HG02642 (cell line): Measurements from ENCODE around the gene HHLA2.

Experiments
- ATAC-seq: cut with Tn5 transposase; IDR thresholded peaks from one replicate; pipeline ENCODE4 v1.9.1; 2021; ENCODE audit warnings: mild to moderate bottlenecking; ENCODE audit not compliant: unreplicated experiment, poor library complexity

HHLA2 gene

DNA sequence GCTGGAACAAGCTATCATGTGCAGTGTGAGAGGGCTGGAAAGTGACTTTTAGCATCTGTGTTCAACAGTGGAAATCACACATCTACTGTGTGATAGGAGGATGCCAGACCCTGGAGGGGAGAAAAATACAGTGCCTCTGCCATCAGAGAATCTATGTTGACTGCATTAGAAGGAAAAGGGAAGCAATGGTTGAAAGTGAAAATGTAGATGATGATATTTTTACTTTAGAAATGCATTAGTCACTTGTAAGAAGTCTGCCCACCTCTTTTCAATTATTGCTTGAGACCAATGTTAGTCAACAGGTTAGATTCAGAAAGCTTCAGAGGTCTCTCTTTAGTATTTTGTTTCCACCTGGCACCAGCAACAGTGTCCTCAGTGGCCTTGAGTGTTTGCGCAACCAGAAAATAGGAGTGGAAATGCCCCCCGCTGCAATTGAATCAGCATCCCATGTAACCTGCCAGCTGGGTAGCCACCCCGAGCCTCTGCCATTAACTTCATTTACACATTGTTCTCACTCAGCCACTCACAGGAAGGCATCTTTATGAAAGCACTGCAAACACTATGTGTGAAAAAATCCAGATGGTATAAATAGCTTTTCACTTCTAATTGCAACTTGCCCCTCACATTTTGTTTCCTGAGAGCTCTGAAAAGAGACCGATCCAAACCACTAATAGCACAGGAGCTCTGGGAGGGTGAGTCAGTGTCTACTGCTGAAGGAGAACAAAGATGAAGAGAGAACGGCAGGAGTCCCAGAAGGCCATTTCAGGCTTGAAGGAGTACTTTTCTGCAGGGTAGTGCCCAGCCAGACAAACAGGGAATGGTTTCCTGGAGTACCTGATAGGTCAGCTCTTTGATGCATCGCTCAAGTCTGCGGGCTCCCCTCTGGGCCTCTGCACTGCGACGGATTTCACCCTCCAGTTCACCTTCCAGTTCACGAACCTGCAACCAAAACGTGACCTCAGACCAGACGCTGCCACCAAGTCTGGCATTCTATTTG lies 92.1 kb downstream of the HHLA2 start:
- ATAC-seq: peak; percentile 74

DNA sequence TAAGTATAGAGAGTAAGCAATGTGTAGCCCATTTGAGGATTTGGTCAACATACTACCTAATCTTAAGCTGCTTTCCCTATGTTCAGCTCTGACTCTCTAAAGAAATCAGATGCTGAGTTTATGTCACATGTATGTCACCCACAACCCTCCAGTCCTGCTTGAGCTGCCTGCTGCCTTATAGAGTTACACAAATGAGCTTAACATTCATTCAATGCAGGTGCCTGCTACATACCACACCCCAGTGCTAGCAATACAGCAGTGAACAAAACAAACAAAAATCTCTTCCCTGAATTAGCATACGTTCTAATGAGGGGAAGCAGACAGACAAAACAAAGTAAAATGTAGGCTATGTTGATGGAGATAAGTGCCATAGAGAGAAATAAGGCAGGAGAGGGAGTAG lies 93.0 kb downstream of the HHLA2 start:
- ATAC-seq: no peak

DNA sequence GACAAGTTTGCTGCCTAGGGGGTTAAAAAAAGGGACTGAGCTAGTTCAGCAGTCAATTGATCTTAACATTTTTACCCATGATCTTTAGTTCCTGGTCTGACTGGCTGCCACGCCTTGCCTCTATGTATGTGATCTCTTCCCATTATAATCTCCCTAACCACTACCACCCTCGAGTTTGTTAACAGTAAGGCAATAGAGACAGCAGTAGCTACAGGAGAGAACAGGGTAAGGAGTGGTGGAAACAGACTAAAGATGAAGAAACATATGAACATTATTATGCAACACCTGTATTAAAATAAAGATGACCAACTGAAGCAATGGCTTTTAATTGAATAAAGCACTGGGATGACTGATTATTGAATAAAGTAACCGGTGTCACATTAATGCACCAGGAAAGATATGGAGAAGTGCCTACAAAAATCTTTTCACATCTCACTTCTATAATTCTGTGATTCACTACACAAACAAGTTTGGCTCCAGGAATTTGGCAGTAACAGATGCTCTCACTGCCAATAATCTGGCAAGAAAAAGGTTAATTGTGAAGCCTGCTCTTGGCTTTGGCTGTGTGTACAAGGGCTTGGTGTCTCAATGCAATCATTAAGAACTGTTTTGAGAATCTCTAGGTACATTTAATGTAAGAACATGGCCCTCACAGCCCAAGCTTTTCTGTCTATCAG lies 95.7 kb downstream of the HHLA2 start:
- no peak for ATAC-seq

DNA sequence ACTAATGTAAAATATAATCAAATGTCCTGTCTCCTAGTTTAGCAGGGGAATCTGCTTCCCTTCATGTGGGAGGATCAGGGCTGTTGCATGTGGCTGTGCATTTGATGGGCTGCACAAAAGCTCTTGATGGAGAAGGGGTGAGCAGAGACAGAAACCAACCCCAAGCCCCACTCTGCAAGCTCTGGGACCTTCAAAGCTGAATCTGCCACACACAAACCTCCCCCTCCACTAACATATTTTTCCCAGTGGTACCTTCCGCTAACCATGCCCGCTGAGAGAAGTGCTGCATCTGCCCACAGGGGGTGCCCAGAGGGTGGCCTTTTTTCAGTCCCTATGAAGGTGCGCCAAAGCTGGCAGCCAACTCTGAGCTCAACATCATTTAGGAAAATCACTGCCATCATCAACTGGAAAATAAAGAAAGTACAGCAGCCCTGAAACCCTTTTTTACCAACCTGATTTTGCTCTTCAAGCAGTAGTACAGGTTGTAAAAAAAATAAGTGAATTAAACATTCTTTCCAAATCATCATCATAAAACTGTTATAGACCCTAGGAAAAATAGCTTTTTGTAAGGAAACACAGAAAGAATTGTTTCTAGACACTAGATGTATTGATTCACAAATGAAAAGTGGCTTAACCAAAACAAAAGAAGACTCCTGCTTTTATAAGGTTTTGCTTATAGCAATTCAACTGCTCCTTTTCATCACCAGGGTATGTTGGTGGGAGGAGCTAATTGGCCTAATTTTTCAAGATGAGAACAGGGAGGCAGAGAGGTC lies 97.0 kb downstream of the HHLA2 start:
- ATAC-seq: no peak

DNA sequence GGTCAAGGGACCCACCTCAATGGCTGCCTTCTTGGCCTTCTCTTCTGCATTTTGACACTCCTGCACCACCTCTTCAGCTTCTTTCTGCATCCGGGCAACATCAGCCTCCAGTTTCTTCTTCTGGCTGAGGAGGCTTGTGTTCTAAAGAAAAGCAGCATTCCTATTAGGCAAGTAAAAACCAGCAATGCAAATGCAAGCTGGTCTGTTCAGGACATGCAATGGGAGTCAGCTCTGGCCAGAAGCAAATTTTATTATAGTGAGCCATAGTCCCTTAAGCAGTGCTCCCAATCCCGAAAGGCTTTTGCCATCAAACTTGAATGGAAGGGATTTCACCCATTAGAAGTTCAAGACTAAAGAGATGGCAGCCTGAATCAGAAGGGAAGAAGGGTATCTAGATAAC lies 97.7 kb downstream of the HHLA2 start:
- ATAC-seq: no peak

- ATAC-seq: no peak
Observed at GRCh38 chr3:108394563-108394962, 98.2 kb downstream of the HHLA2 start.

DNA sequence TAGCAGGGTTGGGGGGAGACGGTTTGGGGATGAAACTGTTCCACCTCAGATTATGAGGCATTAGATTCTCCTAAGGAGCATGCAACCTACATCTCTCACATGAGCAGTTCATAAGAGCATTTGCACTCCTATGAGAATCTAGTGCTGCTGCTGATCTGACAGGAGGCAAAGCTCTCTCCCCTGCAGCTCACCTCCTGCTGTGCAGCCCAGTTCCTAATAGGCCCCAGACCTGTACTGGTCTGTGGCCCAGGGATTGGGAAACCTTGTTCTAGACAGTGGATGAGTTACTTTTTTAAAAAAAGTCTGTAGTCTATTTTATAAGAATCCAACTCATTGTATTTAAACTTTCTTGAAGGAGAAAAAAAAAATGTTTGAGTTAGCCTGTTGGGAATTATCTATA lies 100.0 kb downstream of the HHLA2 start:
- no peak for ATAC-seq

DNA sequence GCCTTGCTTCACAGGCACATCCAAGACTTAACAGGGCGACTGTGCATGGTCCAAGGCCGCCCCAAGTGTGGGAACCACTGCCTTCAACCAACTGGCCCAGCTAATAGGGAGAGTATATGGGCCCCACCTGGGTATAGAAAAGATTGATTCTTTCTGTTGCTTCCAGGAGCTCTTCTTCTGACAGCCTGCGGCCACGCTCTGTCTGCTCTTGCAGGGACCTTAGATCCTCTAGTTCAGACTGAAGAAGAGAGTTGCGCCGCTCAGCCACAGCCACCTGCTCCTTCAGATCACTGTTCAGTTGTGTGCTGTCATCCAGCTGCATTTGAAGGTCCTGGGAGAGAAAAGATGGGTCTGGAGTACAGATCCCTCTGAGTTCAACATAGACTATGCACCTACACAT lies 102.2 kb downstream of the HHLA2 start:
- no peak for ATAC-seq

GRCh38 chr3:108401836-108402235 lies 105.5 kb downstream of the HHLA2 start:
- ATAC-seq: no peak

- no peak for ATAC-seq
Observed at GRCh38 chr3:108403198-108403597, 106.8 kb downstream of the HHLA2 start.

- no peak for ATAC-seq
Observed at GRCh38 chr3:108403686-108404345, 107.5 kb downstream of the HHLA2 start.

DNA sequence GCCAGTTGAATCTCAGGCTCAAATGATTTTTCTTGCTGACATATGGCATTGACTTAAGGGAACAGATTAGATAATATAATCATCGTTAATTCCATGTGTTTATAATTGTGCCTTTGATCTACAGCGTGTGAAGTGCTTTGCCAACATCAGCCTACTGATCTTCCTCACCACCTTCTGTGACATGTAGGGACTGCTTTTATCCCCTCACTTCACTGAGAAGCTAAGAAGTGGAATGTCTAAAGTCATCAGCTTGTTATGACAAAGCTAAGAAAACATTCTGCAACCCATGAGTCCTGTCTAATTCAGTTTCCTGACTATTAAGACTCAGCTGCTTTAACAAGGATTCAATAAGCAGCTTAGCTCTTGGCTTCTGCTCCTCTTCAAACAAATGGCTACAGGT lies 108.0 kb downstream of the HHLA2 start:
- ATAC-seq: no peak

- ATAC-seq: peak; percentile 18
Observed at GRCh38 chr3:108406063-108406660, 109.8 kb downstream of the HHLA2 start.

- ATAC-seq: peak; percentile 94
Observed at GRCh38 chr3:108406661-108407206, 110.4 kb downstream of the HHLA2 start.

DNA sequence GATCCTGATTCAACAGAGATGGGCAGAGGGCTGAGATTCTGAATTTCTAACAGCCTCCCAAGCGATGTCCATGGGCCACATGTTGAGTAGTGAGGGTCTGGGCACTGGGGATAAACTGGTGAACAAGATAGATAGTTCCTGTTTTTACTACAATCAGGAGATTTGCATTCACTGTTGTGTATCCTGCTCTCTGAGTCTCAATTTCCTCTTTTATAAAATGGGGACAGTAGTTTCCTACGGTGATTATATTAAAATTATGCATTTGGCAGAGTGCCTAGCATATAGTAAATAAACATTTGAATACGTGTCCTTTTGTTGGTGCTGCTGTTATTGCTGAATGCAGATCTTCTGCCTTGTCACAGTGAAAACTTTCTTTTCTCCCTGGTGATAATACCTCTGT lies 111.5 kb downstream of the HHLA2 start:
- no peak for ATAC-seq

DNA sequence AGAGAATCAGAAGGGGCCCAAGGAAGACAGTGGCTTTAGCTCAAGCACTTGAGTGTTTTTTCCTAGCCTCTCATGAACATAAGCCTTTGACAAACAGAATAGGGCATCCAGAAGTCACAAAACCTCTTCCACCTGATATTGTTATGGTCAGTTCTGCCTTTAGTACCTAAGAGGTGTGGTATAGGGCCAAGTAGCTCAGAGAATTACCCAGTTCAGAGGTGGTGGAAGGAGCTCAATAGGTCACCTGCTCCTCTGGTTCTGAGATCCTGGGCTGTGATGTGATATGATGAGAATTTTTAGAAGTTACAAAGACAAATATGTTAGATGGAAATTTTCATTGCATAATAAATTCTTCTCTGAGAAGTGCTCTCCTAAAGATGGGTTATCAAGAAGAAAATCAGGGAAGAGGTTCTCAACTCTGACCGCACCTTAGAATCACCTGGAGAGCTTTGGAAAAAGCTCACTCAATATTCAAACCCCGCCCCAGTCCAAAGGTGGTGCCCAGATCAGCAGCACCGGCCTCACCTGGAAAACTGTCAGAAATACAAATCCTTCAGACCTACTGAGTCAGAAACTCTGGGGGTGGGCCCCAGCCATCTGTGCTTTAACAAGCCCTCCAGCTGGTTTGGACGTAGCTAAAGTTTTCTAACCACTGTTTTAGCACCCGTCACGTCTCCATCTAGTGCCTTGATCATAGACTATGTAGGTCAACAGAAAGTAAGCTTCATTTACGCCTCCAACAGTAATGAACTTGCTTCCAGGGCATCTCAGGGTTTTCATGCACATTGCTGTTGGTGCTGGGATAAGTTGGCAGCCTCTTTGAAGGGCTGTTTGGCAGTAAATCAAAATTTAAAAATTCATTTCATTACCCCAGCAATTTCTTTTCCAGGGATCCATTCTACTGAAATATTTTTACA lies 112.8 kb downstream of the HHLA2 start:
- no peak for ATAC-seq

DNA sequence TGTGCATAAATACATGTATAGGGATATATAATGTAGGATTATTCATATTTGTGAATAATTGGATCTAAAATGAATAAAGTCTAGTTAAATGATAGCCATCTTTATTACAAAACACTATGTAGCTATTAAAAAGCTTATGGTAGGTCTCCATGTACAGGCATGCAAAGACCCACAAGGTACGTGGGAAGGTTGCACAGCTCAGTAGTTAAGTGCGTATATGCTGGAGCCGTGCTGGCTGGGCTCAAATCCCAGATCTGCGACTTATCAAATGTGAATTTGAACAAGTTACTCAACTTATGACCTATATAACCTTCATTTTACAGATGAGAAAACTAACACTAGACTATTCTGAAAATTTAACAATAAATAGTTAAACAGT lies 113.4 kb downstream of the HHLA2 start:
- ATAC-seq: no peak

GRCh38 chr3:108410531-108410984 lies 114.2 kb downstream of the HHLA2 start:
- no peak for ATAC-seq
